GM10248 (cell line): ENCODE results near the gene UBR3.

Source experiments
- CTCF ChIA-PET: fragments of 300-600 bp; sonication (Branson Sonifier 250); formaldehyde crosslinking; extraction: SDS; loops from one replicate; lab custom pipeline; 2021; ENCODE audit warnings: antibody characterized with exemption; lab: Yijun Ruan, JAX
- POLR2A ChIA-PET: fragments of 350-650 bp; sonication (Branson Sonifier 250); formaldehyde crosslinking; extraction: SDS; loops from one replicate; lab custom pipeline; 2020; ENCODE audit warnings: antibody characterized with exemption; lab: Yijun Ruan, JAX
- DNase-seq: peaks from one replicate; pipeline ENCODE4 v3.0.0; 2012; ENCODE audit errors: extremely low spot score
- TF ChIP-seq, protein P1 (sequence below): IDR thresholded peaks from 2 replicates; pipeline ENCODE4 v1.5.1; 2012; ENCODE audit warnings: mild to moderate bottlenecking, low read depth; ENCODE audit errors: extremely low read depth, missing control alignments, control extremely low read depth

Gene UBR3

DNA sequence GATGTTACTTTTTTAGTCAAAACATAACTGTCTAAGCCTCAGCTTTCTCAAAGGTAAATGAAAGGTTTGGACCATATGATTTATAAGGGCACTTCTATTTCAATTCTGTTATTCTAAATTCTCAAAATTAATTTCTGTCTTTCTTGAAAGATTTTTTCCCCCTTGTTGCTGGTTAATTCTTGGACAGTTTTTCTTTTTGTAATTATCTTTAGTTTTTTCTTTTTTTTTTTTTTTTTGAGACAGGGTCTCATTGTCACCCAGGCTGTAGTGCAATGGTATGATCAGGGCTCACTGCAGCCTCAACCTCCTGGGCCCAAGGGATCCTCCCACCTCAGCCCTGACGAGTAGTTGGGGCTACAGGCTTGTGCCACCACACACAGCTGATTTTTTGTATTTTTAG lies 229.6 kb downstream of the UBR3 start:
- CTCF ChIA-PET: interaction anchor here (0.8 to 1.4 kb wide), 3 partner anchors 16 to 28 kb away, joined by 3 to 4 read pairs (median 4); no protein-coding TSS in a partner anchor
- TF ChIP-seq, protein P1, sequence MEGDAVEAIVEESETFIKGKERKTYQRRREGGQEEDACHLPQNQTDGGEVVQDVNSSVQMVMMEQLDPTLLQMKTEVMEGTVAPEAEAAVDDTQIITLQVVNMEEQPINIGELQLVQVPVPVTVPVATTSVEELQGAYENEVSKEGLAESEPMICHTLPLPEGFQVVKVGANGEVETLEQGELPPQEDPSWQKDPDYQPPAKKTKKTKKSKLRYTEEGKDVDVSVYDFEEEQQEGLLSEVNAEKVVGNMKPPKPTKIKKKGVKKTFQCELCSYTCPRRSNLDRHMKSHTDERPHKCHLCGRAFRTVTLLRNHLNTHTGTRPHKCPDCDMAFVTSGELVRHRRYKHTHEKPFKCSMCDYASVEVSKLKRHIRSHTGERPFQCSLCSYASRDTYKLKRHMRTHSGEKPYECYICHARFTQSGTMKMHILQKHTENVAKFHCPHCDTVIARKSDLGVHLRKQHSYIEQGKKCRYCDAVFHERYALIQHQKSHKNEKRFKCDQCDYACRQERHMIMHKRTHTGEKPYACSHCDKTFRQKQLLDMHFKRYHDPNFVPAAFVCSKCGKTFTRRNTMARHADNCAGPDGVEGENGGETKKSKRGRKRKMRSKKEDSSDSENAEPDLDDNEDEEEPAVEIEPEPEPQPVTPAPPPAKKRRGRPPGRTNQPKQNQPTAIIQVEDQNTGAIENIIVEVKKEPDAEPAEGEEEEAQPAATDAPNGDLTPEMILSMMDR: no peak
- DNase-seq: no peak
- POLR2A ChIA-PET: no interaction called here

DNA sequence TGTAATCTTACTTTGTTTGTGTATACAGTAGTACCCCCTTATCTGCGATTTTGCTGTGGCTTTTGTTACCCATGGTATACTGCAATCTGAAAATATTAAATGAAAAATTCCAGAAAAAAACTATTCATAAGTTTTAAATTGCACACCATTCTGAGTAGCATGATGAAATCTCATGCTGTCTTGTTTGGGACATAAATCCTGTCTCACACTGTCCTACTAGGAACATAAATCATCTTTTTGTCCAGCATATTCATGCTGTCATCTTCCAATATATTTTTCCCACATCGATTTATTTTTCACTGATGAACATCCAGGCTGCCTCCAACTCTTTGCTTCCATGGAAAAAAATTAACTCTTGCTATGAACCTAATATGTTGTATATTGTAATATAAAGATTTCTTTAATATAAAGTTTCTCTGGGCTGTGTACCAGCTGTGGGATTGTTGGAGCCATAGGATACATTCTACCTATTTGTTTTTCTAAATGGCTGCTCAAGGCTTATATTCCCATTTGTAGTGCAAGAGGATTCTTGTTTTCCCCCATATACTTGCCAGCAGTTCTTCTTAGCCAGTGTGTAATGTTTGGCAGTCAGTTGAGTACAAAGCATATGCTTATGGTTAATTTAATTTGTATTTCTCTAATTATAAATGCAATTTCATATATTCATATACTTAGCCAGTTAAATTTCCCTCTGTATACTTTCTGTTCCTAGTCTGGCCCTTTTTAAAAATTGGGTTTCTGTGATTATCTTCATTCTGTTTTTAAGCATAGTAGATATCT lies 236.4 kb downstream of the UBR3 start:
- POLR2A ChIA-PET: no interaction called here
- CTCF ChIA-PET: interaction anchor here (0.9 kb wide), 1 partner anchor 9 kb away, joined by 3 read pairs; no protein-coding TSS in a partner anchor
- TF ChIP-seq, protein P1: no peak
- DNase-seq: no peak

DNA sequence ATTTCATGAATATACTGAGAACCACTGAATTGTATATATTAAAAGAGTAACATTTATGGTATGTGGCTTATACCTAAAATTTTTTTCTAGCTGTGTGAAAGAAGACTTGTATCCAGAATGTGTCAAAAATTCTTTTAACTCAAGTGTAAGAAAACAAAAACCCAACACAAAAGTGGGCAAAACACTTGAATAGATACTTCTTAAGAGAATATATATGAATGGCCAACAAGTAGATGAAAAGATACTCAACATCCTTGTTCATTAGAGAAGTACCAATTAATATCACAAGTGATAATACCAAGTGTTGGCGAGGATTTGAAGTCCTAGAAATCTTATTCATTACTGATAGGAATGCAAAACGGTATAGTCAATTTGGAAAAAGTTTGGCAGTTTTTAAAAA lies 243.5 kb downstream of the UBR3 start:
- TF ChIP-seq, protein P1: no peak
- DNase-seq: no peak
- POLR2A ChIA-PET: no interaction called here
- CTCF ChIA-PET: no interaction called here

DNA sequence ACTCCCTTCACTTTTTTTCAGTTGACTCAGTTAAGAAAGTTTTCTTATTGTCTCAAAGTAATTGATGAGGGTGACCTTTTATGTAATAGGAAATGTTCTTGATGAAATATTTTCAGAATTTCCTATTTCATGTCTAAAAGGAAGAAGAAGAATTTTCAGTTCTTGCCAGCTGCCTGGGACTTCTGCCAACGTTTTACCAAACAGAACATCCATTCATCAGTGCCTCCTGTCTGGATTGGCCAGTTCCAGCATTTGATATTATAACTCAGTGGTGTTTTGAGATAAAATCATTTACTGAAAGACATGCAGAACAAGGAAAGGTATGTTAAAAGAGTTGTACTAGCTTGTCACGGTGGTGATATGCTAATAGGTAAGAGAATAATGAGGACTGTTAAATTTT lies 246.0 kb downstream of the UBR3 start:
- POLR2A ChIA-PET: no interaction called here
- CTCF ChIA-PET: interaction anchor here (1.0 to 1.5 kb wide), 4 partner anchors 11 to 662 kb away, joined by 3 to 5 read pairs (median 4); no protein-coding TSS in a partner anchor
- TF ChIP-seq, protein P1: no peak
- no peak for DNase-seq

DNA sequence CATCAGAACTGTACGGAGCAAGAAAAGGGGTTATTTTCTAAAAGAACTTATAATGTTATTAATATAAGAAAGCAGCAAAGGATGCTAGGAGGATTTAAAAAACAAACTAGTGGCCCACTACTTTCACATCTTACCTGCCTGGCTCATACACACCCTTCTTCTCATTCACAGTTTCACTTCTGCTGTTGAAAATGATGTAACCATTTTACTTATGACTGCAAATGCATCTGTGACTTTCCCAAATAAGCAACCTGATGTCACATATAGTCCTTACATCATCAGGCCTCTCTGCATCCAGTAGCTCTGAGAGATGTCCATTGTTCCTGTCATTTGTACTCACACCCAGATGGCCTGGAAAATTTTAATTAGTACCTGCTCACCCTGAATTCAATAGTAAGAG lies 248.9 kb downstream of the UBR3 start:
- ChIA-PET CTCF (interaction anchor here (0.9 kb wide), 1 partner anchor 9 kb away, joined by 3 read pairs; no protein-coding TSS in a partner anchor), POLR2A (no interaction called here)
- peak; percentile 25 for DNase-seq
- TF ChIP-seq, protein P1: no peak

DNA sequence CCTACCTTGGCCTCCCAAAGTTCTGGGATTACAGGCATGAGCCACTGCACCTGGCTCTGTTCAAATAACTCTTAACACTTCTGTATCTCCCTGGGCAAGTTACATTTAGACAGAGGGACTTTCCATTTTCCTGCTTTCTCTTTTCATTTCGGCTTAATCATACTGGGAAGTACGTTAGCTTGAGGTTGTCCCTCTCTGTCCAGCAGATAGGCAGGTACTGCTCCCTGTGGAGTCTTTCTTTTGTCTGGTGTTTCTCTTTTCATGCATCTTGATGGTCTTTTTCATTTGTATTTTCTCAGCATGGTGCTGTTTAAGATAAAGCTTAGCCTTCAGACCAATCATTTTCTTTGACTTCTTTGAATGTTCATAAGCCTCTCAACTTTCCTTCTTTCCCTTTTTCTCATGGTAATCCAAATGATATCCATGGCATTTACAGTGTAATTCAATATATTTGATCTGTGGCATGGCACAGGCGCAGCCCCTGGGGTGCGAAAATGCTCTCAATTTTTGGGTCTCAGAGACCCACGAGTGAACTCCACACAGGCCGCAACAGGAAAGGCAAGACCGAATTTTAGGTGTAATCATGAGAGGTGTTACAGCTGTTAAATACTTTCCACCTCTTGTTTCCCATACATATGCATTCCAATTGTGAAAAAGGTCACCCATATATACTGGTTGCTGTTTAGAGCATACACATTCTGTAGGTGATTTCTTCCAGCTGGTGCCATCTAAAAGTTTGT lies 250.7 kb downstream of the UBR3 start:
- ChIA-PET POLR2A (no interaction called here), CTCF (interaction anchor here (1.0 kb wide), 2 partner anchors 12 to 19 kb away, joined by 3 to 4 read pairs; no protein-coding TSS in a partner anchor)
- no peak for DNase-seq
- TF ChIP-seq, protein P1: no peak
